GM19468 (cell line): ENCODE results near the gene FAM8A1.

Experiments used
- ATAC-seq: cut with Tn5 transposase; IDR thresholded peaks from one replicate; pipeline ENCODE4 v1.9.1; 2021; ENCODE audit warnings: mild to moderate bottlenecking, moderate library complexity, moderate number of reproducible peaks; ENCODE audit not compliant: unreplicated experiment; ENCODE audit errors: extremely low read depth

Gene FAM8A1

DNA sequence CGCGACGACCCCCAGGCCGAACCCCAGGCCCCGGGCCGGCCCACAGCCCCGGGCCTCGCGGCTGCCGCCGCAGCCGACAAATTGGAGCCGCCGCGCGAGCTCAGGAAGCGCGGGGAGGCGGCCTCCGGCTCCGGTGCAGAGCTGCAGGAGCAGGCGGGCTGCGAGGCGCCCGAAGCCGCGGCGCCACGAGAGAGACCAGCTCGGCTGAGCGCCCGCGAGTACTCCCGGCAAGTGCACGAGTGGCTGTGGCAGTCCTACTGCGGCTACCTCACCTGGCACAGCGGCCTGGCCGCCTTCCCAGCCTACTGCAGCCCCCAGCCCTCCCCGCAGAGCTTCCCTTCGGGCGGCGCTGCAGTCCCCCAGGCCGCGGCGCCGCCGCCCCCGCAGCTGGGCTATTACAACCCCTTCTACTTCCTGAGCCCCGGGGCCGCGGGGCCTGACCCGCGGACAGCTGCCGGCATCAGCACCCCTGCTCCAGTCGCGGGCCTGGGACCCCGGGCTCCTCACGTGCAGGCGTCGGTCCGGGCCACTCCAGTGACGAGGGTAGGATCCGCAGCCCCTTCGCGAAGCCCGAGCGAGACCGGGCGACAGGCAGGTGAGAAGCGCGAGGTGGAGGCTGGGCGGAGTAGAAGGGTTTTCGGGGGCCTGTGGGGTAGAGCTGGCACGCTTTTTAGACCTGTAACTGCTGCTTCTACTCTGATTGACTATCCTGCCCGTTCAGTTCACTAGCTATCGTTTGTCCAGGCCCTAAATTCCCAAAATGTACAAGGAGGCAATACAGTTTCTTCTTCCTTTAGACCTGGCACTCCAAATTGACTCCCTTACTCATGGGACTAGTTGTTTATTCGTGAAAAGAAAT lies 654 bp downstream of the FAM8A1 start:
- peak; percentile 6 for ATAC-seq

GRCh38 chr6:17601386-17601703 lies 1.2 kb downstream of the FAM8A1 start:
- no peak for ATAC-seq

GRCh38 chr6:17602888-17603287 lies 2.8 kb downstream of the FAM8A1 start:
- ATAC-seq, result no peak

GRCh38 chr6:17606606-17607005 lies 6.5 kb downstream of the FAM8A1 start:
- no peak for ATAC-seq

GRCh38 chr6:17610835-17611234 lies 10.7 kb downstream of the FAM8A1 start:
- no peak for ATAC-seq

DNA sequence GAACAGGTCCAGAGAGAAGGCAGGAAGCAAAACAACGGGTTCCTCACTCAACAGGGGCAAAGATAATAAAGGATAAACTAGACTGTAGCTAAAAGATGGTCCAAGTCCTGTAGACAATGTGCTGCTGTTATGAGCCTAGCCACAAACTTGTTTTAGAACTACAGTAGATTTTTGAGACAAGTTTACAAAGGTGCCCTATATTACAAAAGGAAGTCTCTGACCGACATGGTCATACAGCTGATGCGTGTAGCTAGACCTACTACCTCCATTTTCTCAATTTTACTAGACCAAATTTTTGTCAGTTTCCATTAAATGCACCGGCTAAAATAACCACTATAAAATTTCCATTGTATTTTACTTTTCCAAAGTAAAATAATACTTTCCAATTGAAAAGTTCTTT lies 11.9 kb downstream of the FAM8A1 start:
- ATAC-seq, result no peak

- ATAC-seq, result no peak
These were observed 15.7 kb downstream of the FAM8A1 start for GRCh38 chr6:17615794-17616193.

GRCh38 chr6:17621003-17621402 lies 20.9 kb downstream of the FAM8A1 start:
- ATAC-seq, result peak; percentile 73

DNA sequence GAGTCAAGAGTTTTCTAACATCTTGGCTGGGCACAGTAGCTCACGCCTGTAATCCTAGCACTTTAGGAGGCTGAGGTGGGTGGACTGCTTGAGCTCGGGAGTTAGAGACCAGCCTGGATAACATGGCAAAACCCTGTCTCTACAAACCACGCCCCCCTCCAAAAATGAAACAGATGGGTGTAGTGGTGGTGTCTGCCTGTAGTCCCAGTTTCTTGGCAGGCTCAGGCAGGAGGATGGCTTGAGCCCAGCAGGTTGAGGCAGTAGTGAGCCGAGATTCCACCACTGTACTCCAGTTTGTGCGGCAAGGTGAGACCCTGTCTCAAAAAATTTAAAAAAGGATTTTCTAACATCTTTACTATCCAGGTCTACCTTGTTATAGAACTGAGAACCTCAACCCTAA lies 22.0 kb downstream of the FAM8A1 start:
- no peak for ATAC-seq

GRCh38 chr6:17624396-17624795 lies 24.3 kb downstream of the FAM8A1 start:
- no peak for ATAC-seq

DNA sequence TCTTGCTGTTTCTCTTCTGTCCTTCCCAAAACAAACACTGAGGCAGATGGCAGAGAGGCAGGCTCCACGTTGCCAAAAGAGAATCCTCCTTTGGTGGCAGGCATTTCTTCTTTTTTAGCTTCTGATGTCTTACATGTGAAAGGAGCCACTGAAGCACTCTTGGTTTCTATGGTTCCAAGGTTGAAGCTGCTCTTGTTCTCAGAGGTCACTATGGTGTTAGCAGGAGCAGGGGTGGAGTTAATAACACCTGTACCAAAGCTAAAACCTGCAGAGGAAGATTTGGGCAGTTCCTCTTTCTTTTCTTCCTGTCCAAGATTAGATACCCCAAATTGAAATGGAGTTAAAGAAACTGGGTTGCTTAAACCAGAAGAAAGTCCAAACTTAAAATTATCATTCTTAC lies 28.8 kb downstream of the FAM8A1 start:
- no peak for ATAC-seq

GRCh38 chr6:17629824-17630510 lies 29.9 kb downstream of the FAM8A1 start:
- no peak for ATAC-seq

- ATAC-seq, result no peak
These were observed 30.5 kb downstream of the FAM8A1 start for GRCh38 chr6:17630511-17631073.

DNA sequence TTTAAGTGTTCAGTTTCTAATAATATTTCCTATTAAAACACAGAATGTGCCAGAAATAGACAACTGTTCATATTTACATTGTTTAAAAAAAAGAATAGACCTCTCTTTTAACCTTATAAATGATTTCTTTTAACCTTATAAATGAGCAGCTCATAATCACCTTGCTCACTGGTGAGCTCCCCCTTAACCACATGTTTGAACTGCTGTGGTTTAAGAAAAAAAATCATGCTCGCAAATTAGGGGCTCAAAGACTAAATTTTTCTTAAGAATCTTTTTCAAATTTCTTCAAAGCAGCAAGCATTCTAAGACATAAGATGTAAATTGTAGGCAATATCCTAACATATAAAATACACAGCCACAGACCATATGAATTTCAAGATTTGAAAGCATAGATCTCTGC lies 32.8 kb downstream of the FAM8A1 start:
- no peak for ATAC-seq

GRCh38 chr6:17633465-17634188 lies 33.5 kb downstream of the FAM8A1 start:
- ATAC-seq, result no peak

- no peak for ATAC-seq
These were observed 35.5 kb downstream of the FAM8A1 start for GRCh38 chr6:17635568-17635967.

DNA sequence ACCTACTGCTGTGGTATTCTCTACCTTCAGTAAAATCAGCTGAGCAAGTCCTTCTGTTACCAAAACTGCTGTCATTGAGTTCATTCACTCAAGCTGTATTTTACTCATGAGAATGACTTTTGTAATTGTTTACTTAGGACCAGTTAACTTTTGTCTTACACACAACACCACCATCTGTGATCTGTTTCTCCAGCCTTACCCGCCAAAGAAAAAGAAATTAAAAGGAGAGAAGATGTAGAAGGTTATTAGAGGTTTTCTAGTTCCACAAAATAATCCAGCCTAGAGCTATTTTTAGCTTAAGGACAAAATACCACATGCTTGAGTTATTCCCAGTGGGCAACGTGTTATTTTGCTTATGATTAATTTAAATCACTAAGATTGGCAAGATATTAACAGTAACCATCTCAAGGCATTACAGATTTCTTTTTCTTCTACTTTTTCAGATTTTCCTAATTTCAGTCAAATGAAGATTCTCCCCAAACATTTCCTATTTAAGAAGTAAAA lies 38.2 kb downstream of the FAM8A1 start:
- no peak for ATAC-seq

DNA sequence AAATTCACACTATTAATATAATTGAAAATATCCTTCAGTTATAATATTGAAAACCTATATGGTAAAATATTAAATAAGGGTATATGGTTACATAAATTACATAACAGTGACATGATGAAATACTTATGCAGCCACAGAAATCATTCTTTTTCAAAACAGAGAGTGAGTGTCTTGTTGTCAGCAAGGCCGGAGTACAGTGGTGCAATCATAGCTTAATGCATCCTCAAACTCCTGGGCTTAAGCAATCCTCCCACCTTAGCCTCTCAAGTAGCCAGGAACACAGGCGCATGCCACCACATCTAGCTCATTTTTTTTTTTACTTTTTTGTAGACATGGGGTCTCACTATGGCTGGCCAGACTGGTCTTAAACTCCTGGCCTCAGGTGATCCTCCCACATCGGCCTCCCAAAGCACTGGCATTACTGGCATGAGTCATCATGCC lies 40.4 kb downstream of the FAM8A1 start:
- ATAC-seq, result no peak

DNA sequence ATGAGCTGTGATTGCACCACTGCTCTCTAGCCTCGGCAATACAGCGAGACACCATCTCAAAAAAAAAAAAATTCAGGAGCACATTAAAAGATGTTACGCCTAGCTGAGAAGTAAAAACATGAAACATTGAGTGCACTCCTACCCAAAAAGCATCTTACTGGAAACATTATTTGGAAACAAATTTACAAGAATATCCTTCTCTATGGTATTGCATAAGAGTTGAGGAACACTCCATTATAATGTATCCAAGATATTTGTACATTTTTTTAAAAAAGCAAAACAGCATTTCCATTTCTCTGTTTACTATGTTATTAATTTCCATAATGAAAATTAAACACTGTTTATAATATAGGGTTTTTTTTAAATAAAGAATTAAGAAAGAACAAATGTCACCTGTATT lies 48.6 kb downstream of the FAM8A1 start:
- no peak for ATAC-seq

DNA sequence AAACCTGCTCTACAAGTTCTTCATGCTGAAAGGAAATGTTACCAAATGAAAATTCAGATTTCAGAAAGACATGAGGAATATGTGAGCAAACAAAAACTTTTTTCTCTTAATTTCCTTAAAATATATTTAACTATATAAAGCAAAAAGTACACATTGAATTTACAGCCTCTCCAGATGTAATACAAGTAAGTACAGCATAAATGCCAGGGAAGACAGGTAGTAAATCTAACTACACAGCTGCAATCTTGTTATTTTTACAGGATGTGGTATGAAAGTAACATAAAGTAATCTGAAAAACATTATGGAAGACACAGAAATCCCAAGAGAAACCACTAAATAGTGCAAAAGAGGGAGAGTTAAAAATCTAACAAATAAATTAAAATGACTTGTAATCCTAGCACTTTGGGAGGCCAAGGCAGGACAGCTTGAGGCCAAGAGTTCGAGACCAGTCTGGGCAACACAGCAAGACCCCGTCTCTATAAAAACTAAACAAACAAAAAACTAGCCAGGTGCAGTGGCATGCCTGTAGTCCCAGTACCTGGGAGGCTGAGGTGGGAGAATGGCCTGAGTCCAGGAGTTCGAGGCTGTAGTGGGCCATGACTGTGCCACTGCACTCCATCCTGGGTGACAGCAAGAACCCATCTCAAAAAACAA lies 50.7 kb downstream of the FAM8A1 start:
- no peak for ATAC-seq
